22Rv1 (cell line): ENCODE measurements around the gene CLCN2.

ENCODE experiments used
- H3K27ac ChIP-seq: fragments of 450-650 bp; 2 replicates; pipeline ENCODE4 v1.5.1; 2017
- ZFX ChIP-seq: fragments of 450-650 bp; IDR thresholded peaks from 2 replicates; pipeline ENCODE4 v1.6.1; 2017; ENCODE audit warnings: antibody characterized with exemption, borderline replicate concordance
- TF ChIP-seq, protein P1 (sequence below): fragments of 450-650 bp; IDR thresholded peaks from 2 replicates; pipeline ENCODE4 v1.5.1; 2017; ENCODE audit warnings: mild to moderate bottlenecking

The CLCN2 gene

DNA sequence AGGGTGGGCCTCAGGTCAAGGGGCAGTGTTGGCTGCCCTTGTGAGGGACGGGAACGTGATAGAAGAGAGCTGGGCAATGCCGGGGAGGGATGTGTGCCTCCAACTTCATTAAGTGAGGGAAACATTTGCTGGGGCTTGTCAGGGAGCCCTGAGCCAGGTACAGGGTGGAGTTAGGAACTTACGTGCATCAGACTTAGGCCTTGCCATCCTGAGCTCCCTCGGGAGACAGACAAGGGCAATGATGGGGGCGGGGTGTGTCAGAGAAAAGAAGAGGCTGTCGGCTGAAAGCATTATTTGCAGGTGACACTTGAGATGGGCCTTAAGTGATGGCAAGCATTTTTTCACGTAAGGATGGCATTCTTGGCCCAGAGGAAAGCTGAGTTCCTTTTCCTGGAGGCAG, 22.4 kb downstream of the CLCN2 start:
- TF ChIP-seq, protein P1, sequence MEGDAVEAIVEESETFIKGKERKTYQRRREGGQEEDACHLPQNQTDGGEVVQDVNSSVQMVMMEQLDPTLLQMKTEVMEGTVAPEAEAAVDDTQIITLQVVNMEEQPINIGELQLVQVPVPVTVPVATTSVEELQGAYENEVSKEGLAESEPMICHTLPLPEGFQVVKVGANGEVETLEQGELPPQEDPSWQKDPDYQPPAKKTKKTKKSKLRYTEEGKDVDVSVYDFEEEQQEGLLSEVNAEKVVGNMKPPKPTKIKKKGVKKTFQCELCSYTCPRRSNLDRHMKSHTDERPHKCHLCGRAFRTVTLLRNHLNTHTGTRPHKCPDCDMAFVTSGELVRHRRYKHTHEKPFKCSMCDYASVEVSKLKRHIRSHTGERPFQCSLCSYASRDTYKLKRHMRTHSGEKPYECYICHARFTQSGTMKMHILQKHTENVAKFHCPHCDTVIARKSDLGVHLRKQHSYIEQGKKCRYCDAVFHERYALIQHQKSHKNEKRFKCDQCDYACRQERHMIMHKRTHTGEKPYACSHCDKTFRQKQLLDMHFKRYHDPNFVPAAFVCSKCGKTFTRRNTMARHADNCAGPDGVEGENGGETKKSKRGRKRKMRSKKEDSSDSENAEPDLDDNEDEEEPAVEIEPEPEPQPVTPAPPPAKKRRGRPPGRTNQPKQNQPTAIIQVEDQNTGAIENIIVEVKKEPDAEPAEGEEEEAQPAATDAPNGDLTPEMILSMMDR: no peak
- TF ChIP-seq ZFX: no peak
- no peak overlapping the region for H3K27ac ChIP-seq

DNA sequence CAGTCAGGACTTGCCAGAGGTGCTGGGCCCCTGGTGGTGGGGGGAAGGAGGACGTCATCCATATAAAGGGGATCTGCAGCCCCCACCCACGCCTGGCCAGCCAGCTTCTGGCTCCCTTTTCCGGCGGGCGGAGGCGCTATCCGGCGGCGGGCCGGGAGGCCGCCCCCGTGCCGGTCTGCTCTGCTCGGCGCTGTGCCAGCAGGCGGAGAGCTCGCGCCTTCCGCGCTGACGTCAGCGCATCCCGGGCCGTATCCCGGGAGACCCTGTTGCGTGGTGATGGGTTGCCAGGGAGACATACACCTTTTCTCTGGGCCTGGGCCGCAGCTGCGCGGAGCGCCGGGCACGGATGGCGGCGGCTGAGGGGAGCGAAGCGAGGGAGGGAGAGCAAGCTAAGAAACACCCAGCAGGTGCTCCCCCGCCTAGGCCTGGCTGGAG, 22.9 kb downstream of the CLCN2 start:
- no peak for TF ChIP-seq ZFX
- TF ChIP-seq, protein P1: no peak
- no peak overlapping the region for H3K27ac ChIP-seq

DNA sequence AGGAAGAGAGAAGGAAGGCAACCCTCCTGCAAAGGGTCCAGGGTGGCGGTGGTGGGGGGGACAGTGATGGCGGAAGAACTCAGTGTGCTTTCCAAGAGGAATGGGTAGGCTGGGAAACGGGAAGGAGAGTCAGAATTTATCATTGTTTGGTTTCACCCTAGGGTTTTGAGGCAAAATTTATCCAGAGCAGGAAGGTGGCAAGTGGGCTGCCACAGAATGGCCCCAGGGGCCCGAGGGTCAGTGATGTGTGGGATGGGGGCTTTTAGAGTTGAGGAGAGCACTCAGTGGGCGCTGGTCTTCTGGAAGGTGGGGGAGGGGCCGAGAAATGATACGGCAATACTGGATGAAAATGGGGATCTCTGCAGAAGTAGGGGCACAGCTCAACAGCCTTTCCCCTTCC, 23.4 kb downstream of the CLCN2 start:
- TF ChIP-seq, protein P1: no peak
- no peak for TF ChIP-seq ZFX
- no peak overlapping the region for H3K27ac ChIP-seq

DNA sequence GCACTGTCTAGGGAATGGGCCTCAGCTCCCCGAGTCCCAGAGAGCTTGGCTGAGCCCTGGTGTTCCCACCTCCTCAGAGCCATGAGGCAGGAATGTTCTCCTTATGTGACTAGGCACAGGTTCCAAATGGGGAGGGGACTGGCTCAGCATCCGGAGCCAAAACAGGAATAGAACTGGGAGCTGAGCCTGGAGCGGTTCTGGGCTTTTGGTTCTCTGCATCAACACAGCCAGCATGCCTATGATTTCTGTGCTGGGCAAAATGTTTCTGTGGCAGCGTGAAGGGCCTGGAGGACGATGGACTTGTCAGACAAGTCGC, 24.0 kb downstream of the CLCN2 start, which contains the start of gene FAM131A:
Gene FAM131A (plus strand): TSS at position 202 of the 316 bp plus-strand sequence. CDS start 31 bp downstream, at position 233.
- peak within 1 kb of the TSS; percentile 90 for H3K27ac ChIP-seq
- TF ChIP-seq, protein P1: no peak
- TF ChIP-seq ZFX: no peak

DNA sequence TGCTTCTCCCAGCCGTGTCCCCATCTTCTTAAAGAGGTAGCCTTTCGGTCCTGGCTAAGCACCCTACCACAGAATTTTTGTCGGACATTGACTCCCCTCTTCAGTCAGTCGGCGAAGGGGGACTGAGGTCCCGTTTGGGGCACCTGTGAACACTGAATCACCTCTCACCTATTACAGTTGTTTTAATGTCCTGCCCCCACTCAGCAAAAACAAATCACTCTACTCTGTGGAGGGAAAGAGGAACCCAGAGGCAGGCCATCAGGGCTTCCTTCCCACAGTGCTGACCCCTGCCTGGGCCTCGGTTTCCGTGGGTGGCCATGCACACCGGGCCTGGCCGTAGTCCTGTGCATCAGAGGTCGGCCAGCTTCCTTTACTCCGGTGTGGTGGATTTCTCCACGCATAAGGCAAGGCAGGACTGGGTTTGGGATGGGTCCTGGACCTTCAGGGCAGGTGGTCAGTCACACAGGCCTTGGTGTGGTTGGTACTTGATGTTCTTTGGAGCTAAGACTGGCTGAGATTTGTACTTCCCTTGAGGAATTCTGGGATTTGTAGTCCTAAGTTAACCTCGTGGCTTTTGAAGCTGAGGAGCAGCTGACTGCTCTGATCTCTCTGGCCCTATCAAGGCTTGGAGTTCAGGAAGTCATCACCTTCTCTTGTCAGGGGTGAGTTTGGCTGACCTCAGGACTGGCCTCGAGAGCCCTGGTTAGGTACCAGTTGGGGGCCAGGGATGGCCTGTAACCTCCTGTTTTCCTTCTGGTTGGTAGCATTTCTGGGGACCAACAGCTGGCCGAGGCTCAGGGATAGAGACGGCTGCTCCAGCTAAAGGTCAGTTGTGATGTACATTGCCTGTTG, 24.6 kb downstream of the CLCN2 start:
- TF ChIP-seq, protein P1: no peak
- TF ChIP-seq ZFX: no peak
- H3K27ac ChIP-seq: peak overlapping the region; percentile 90

DNA sequence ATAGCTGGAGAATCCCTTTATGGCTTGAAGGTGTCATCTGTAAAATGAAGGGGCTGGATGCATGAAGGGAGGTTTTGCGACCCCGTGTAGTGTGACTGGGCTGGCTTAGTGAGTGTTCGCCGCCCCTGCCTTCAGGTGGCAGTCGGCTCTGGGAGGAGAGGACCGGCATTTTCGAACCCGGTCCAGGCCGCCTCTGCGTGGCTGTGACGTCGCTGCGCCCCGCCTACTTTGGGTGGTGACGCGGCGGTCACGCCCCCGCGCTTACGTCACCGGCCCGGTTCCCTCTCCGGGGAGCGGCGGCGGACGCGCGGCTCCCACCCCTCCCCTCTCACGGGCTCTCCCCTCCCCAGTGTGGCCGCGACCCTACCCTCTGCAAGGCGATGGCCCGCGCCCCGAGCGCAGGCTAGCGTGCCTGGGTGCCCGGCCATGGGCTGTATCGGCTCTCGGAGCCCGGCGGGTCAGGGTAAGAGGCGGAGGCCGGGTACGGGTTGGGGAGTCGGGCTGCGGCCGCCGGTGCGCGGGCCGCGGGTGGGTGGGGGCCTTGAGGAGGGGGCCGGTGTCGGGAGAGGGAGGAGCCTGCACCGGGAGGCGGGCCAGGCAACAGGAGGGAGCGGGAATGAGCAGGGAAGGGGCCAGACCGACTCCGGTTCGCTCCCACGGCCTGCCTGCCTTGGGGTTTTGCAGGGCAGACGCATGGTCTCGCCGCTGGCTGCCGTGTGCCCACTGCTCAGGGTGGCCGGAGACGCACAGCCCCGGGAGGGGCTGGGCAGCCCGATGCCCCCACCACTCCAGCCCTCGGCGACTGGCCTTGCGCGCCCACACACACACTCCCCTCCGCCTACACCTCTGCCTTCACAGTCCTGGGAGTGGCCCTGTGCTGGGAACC, 25.5 kb downstream of the CLCN2 start:
- peak overlapping the region; percentile 90 for H3K27ac ChIP-seq
- no peak for TF ChIP-seq ZFX
- TF ChIP-seq, protein P1: peak; percentile 11; the same call in 1 of the 2 replicates
